Erythroblast (primary cell): ENCODE measurements around the gene DNAH14.

ENCODE experiments used
- GATA1 ChIP-seq: IDR thresholded peaks from 2 replicates; pipeline ENCODE4 v1.6.1; 2011; ENCODE audit warnings: low read depth, mild to moderate bottlenecking, control low read depth, low read length, moderate library complexity
- POLR2A ChIP-seq: IDR thresholded peaks from 2 replicates; pipeline ENCODE4 v1.6.1; 2011; ENCODE audit warnings: mild to moderate bottlenecking, low read length

DNA sequence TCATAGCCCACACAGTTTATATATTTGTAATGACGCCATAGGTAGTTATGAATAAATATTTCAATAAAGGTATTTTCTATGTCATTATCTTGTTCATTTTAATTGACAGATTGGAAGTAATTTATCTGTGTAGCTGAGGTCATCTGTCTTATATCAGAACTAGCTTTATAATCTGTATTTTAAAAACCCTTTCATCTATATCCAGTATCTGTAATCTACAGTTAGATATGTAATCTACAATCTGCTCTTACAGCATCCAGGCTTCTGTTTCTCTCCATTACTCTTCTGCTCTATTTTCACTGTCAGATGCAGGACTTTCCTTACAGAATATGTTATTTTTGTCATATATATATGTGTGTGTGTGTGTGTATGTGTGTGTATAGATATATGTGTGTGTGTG is 360.8 kb downstream of the DNAH14 start:
- TF ChIP-seq POLR2A (no peak), GATA1 (no peak)
